HCT116 (cell line): ENCODE data around the gene ERICH3. TPM values are rescaled to one million over a fixed set of nuclear protein-coding genes. Genes with fewer than 3 reads are reported as not detected.

Experiments
- ATAC-seq: fragments of 200-7000 bp; cut with Tn5 transposase; 2 replicates; pipeline ENCODE4 v1.9.1; 2020; ENCODE audit warnings: mild to moderate bottlenecking, moderate library complexity
- BruUV-seq: library from RNA; stranded (reverse); fragments of 400-500 nt; replicated peaks from 2 replicates; lab custom pipeline; 2021; lab: Mats Ljungman, UMichigan
- CTCF ChIA-PET: fragments of 300-600 bp; sonication (Branson Sonifier 250); formaldehyde crosslinking; loops from one replicate; lab custom pipeline; 2021; ENCODE audit warnings: antibody characterized with exemption; lab: Charles Lee
- POLR2A ChIA-PET: fragments of 300-600, 350-600 bp; sonication (Branson Sonifier 250); formaldehyde crosslinking; loops from one replicate; lab custom pipeline; 2021; ENCODE audit warnings: antibody characterized with exemption; lab: Charles Lee
- RAD21 ChIA-PET, 2 experiments: fragments of 300-600 bp; sonication (Branson Sonifier 250); formaldehyde crosslinking; loops; one replicate each; lab custom pipeline; 2023; ENCODE audit warnings: low total read pairs in 2 of 2; ENCODE audit not compliant: uncharacterized antibody in 2 of 2, unreplicated experiment in 2 of 2, low non-redundant PET in 1 of 2; lab: Charles Lee
- DNase-seq: peaks from one replicate; pipeline ENCODE4 v3.0.0-alpha.2; 2010; ENCODE audit warnings: low read depth, low spot score
- H2AFZ ChIP-seq: fragments of 200-600 bp; shearing (Covaris generic), sonication (generic); 2 replicates; pipeline ENCODE4 v1.6.1; 2017; ENCODE audit warnings: low read depth, mixed run types, mixed read lengths, antibody characterized with exemption, low read length; ENCODE audit not compliant: poor library complexity, severe bottlenecking
- H3K27ac ChIP-seq: 2 replicates; pipeline ENCODE4 v1.5.1; 2012; ENCODE audit warnings: low read depth, low read length
- H3K27me3 ChIP-seq: fragments of 200-600 bp; sonication (generic); 2 replicates; pipeline ENCODE4 v1.6.1; 2016; ENCODE audit warnings: mixed run types, low read length, mixed read lengths; ENCODE audit not compliant: insufficient read depth
- H3K36me3 ChIP-seq, 2 experiments: fragments of 200-500 bp in 1 of 2; fragments of 200-600 bp in 1 of 2; sonication (Bioruptor generic) in 1 of 2; sonication (generic) in 1 of 2; 2 replicates each; pipeline versions ENCODE4 v1.5.1 to v1.6.1; 2014 to 2016; ENCODE audit warnings: low read length in 2 of 2, inconsistent platforms in 1 of 2, mixed read lengths in 1 of 2, mixed run types in 1 of 2; ENCODE audit not compliant: insufficient read depth in 2 of 2, control insufficient read depth in 1 of 2
- H3K4me1 ChIP-seq, 2 experiments: fragments of 200-600 bp in 1 of 2; sonication (generic) in 1 of 2; 2 replicates each; pipeline versions ENCODE4 v1.5.1 to v1.6.1; 2012 to 2017; ENCODE audit warnings: low read length in 2 of 2, inconsistent platforms in 1 of 2, mild to moderate bottlenecking in 1 of 2, mixed read lengths in 1 of 2, mixed run types in 1 of 2, moderate library complexity in 1 of 2; ENCODE audit not compliant: insufficient read depth in 2 of 2, control insufficient read depth in 1 of 2
- H3K4me2 ChIP-seq: fragments of 200-600 bp; sonication (generic); 2 replicates; pipeline ENCODE4 v1.6.1; 2017; ENCODE audit warnings: mixed run types, low read length, mixed read lengths
- H3K4me3 ChIP-seq, 2 experiments: fragments of 200-600 bp in 1 of 2; sonication (generic) in 1 of 2; replicated peaks in 1 of 2; 2 replicates each; pipeline ENCODE4 v1.5.1; 2011 to 2016; ENCODE audit warnings: low read length in 2 of 2, control low read depth in 1 of 2, low read depth in 1 of 2, mild to moderate bottlenecking in 1 of 2, mixed read lengths in 1 of 2, mixed run types in 1 of 2
- H3K79me2 ChIP-seq: fragments of 200-600 bp; sonication (generic); 2 replicates; pipeline ENCODE4 v1.6.1; 2017; ENCODE audit warnings: mild to moderate bottlenecking, mixed run types, low read length, moderate library complexity, mixed read lengths; ENCODE audit not compliant: insufficient read depth
- H3K9ac ChIP-seq: fragments of 200-600 bp; sonication (generic); 2 replicates; pipeline ENCODE4 v1.6.1; 2016; ENCODE audit warnings: low read length, mixed read lengths
- H3K9me2 ChIP-seq: fragments of 200-600 bp; sonication (generic), shearing (Covaris generic); 2 replicates; pipeline ENCODE4 v1.6.1; 2017; ENCODE audit warnings: mixed run types, mild to moderate bottlenecking, moderate library complexity; ENCODE audit not compliant: insufficient read depth
- H3K9me3 ChIP-seq, 2 experiments: fragments of 200-500 bp in 1 of 2; fragments of 200-600 bp in 1 of 2; sonication (Bioruptor generic) in 1 of 2; sonication (generic) in 1 of 2; 2 replicates each; pipeline ENCODE4 v1.6.1; 2014 to 2017; ENCODE audit warnings: low read length in 2 of 2, mixed read lengths in 2 of 2, inconsistent platforms in 1 of 2, low read depth in 1 of 2, mild to moderate bottlenecking in 1 of 2, mixed run types in 1 of 2, moderate library complexity in 1 of 2; ENCODE audit not compliant: control insufficient read depth in 1 of 2, insufficient read depth in 1 of 2
- H4K20me1 ChIP-seq: fragments of 200-600 bp; sonication (generic), shearing (Covaris generic); 2 replicates; pipeline ENCODE4 v1.6.1; 2017; ENCODE audit warnings: mixed run types, mild to moderate bottlenecking, moderate library complexity; ENCODE audit not compliant: insufficient read depth
- ATF3 ChIP-seq: IDR thresholded peaks from 2 replicates; pipeline ENCODE4 v1.6.1; 2012
- CEBPB ChIP-seq: IDR thresholded peaks from 2 replicates; pipeline ENCODE4 v1.6.1; 2012; ENCODE audit warnings: low read depth
- CTCF ChIP-seq, 3 experiments: fragments of 200-600 bp in 1 of 3; sonication (generic) in 1 of 3; IDR thresholded peaks in 2 of 3; conservative IDR thresholded peaks in 1 of 3; 2 replicates each; pipeline ENCODE4 v1.5.1; 2012 to 2017; ENCODE audit warnings: low read depth in 2 of 3, low read length in 2 of 3, antibody characterized with exemption in 1 of 3, borderline replicate concordance in 1 of 3, control low read depth in 1 of 3, mild to moderate bottlenecking in 1 of 3, mixed read lengths in 1 of 3, mixed run types in 1 of 3, moderate library complexity in 1 of 3; ENCODE audit not compliant: insufficient read depth in 1 of 3
- EZH2phosphoT487 ChIP-seq: fragments of 200-600 bp; IDR thresholded peaks from 2 replicates; pipeline ENCODE4 v1.6.1; 2018; ENCODE audit warnings: antibody characterized with exemption, borderline replicate concordance
- POLR2AphosphoS5 ChIP-seq: IDR thresholded peaks from 2 replicates; pipeline ENCODE4 v1.6.1; 2011; ENCODE audit warnings: mild to moderate bottlenecking, low read depth, low read length, moderate library complexity
- RAD21 ChIP-seq: IDR thresholded peaks from 2 replicates; pipeline ENCODE4 v1.6.1; 2012; ENCODE audit warnings: low read depth, mild to moderate bottlenecking
- REST ChIP-seq: IDR thresholded peaks from 2 replicates; pipeline ENCODE4 v1.6.1; 2012; ENCODE audit warnings: low read depth
- SIN3A ChIP-seq: IDR thresholded peaks from 2 replicates; pipeline ENCODE4 v1.6.1; 2012; ENCODE audit warnings: low read depth
- SP1 ChIP-seq: IDR thresholded peaks from 2 replicates; pipeline ENCODE4 v1.6.1; 2012; ENCODE audit warnings: low read depth
- SRF ChIP-seq: IDR thresholded peaks from 2 replicates; pipeline ENCODE4 v1.6.1; 2012; ENCODE audit warnings: low read depth
- TCF7L2 ChIP-seq: IDR thresholded peaks from 2 replicates; pipeline ENCODE4 v1.7.0; 2011; ENCODE audit warnings: borderline replicate concordance, inconsistent platforms; ENCODE audit not compliant: insufficient read depth, insufficient read length; ENCODE audit errors: extremely low read depth
- intact Hi-C: fragments of 100-400 bp; cut with micrococcal nuclease; formaldehyde crosslinking; loops from 2 replicates; pipeline ENCODE4 v1.10.0; 2022
- total RNA-seq: library from RNA; stranded (reverse); gene quantifications from one replicate; pipeline ENCODE4 v1.2.1, GENCODE V29; 2021; ENCODE audit not compliant: unreplicated experiment

The ERICH3 gene
- total RNA-seq, 1 experiment from 2014 or later: not detected

GRCh38 chr1:74684301-74684700 lies 10.7 kb upstream of the ERICH3 start:
- H4K20me1 ChIP-seq: no peaks in the 10 kb centered on the region
- BruUV-seq: no TSS peak
- H3K9ac ChIP-seq: no peak overlapping the region
- no peaks in the 10 kb centered on the region for H3K4me1 ChIP-seq
- no peaks in the 10 kb centered on the region for H3K9me3 ChIP-seq
- no peak overlapping the region for H3K4me3 ChIP-seq
- POLR2A ChIA-PET: no interaction called here
- intact Hi-C loops: loop anchor here (10.0 kb wide), 1 partner anchor 180 kb away; no protein-coding TSS in a partner anchor
- no peaks in the 10 kb centered on the region for H3K36me3 ChIP-seq
- no peak overlapping the region for H3K27ac ChIP-seq
- peaks cover 18% of the 10 kb centered on the region for H3K27me3 ChIP-seq
- TF ChIP-seq SP1: no peak
- TF ChIP-seq TCF7L2: no peak
- no peak for TF ChIP-seq CEBPB
- no peak for TF ChIP-seq CTCF (IDR thresholded peaks at IDR 0.05 in 2 of 3, conservative IDR thresholded peaks at IDR 0.05 in 1 of 3; ENCODE audit: borderline replicate concordance in 1 of 3, insufficient read depth in 1 of 3, low read depth in 2 of 3, low read length in 2 of 3)
- TF ChIP-seq EZH2phosphoT487: no peak
- no peak for TF ChIP-seq ATF3
- TF ChIP-seq REST: no peak
- no peak for TF ChIP-seq SRF
- no peak for TF ChIP-seq RAD21
- TF ChIP-seq POLR2AphosphoS5: no peak
- no peak for TF ChIP-seq SIN3A
- DNase-seq: no peak
- H3K79me2 ChIP-seq: no peaks in the 10 kb centered on the region
- no peak overlapping the region for H3K4me2 ChIP-seq
- CTCF ChIA-PET: no interaction called here
- RAD21 ChIA-PET: no interaction called here
- no peak overlapping the region for H2AFZ ChIP-seq
- no peaks in the 10 kb centered on the region for H3K9me2 ChIP-seq
- ATAC-seq: no peak
